Endothelial cell of umbilical vein (primary cell): Measurements from ENCODE around the gene KRTAP5-6. TPM values are rescaled to one million over a fixed set of nuclear protein-coding genes. Genes with fewer than 3 reads are reported as not detected.
"Not testable (repeated sequence)": the region's sequence is repeated elsewhere in the genome, so short reads cannot be mapped to it uniquely, and the experiment has no call there.

ENCODE experiments used
- BruUV-seq: library from RNA; stranded (reverse); fragments of 400-500 nt; replicated peaks from 2 replicates; lab custom pipeline; 2021; lab: Mats Ljungman, UMichigan
- CTCF ChIA-PET: fragments of 300-600, 350-600 bp; sonication (Branson Sonifier 250); formaldehyde crosslinking; loops from one replicate; lab custom pipeline; 2021; ENCODE audit warnings: antibody characterized with exemption, inconsistent platforms; lab: Charles Lee
- POLR2A ChIA-PET: fragments of 300-600, 350-600 bp; sonication (Branson Sonifier 250); formaldehyde crosslinking; loops from one replicate; lab custom pipeline; 2021; ENCODE audit warnings: antibody characterized with exemption, inconsistent platforms; lab: Charles Lee
- DNase-seq: peaks from one replicate; pipeline ENCODE4 v3.0.0-alpha.2; 2011; ENCODE audit warnings: low read depth, low spot score
- FAIRE-seq: peaks from 2 replicates; lab custom pipeline; 2011; peaks lifted over from hg19 to GRCh38; lab: Jason Lieb, UNC
- H2AFZ ChIP-seq: 2 replicates; pipeline ENCODE4 v1.6.0; 2012; ENCODE audit warnings: low read depth, low read length, control low read depth, inconsistent platforms
- H3K27ac ChIP-seq: 2 replicates; pipeline ENCODE4 v1.5.1; 2011; ENCODE audit warnings: low read depth, mild to moderate bottlenecking, control low read depth, low read length, moderate library complexity; ENCODE audit not compliant: insufficient read depth
- H3K27me3 ChIP-seq, 2 experiments: 2 replicates each; pipeline versions ENCODE4 v1.6.0 to v1.6.1; 2011; ENCODE audit warnings: low read length in 2 of 2, mixed read lengths in 1 of 2; ENCODE audit not compliant: control insufficient read depth in 2 of 2, insufficient read depth in 2 of 2
- H3K36me3 ChIP-seq, 2 experiments: 2 replicates in 1 of 2; 3 replicates in 1 of 2; pipeline ENCODE4 v1.5.1; 2011; ENCODE audit warnings: low read length in 2 of 2, mild to moderate bottlenecking in 1 of 2, moderate library complexity in 1 of 2; ENCODE audit not compliant: control insufficient read depth in 2 of 2, insufficient read depth in 2 of 2; ENCODE audit errors: extremely low read depth in 1 of 2
- H3K4me1 ChIP-seq: 3 replicates; pipeline ENCODE4 v1.5.1; 2011; ENCODE audit warnings: mild to moderate bottlenecking, low read length; ENCODE audit not compliant: control insufficient read depth, insufficient read depth; ENCODE audit errors: extremely low read depth
- H3K4me2 ChIP-seq: 2 replicates; pipeline ENCODE4 v1.6.1; 2011; ENCODE audit warnings: low read length, control low read depth, mixed read lengths; ENCODE audit not compliant: insufficient read depth
- H3K4me3 ChIP-seq, 3 experiments: fragments of 200-600 bp in 1 of 3; sonication (generic), shearing (Covaris generic) in 1 of 3; replicated peaks in 1 of 3; 2 replicates each; pipeline ENCODE4 v1.5.1; 2011 to 2016; ENCODE audit warnings: control low read depth in 3 of 3, low read length in 3 of 3, mild to moderate bottlenecking in 2 of 3, inconsistent platforms in 1 of 3, low read depth in 1 of 3, moderate library complexity in 1 of 3; ENCODE audit not compliant: insufficient read depth in 1 of 3
- H3K79me2 ChIP-seq: 2 replicates; pipeline ENCODE4 v1.6.0; 2012; ENCODE audit warnings: low read length, inconsistent platforms; ENCODE audit not compliant: control insufficient read depth, insufficient read depth
- H3K9ac ChIP-seq: replicated peaks from 2 replicates; pipeline ENCODE3; 2011; ENCODE audit warnings: low read length, control low read depth; ENCODE audit not compliant: insufficient read depth; ENCODE audit errors: extremely low read depth
- H3K9me1 ChIP-seq: replicated peaks from 3 replicates; pipeline ENCODE4 v1.6.0; 2011; ENCODE audit warnings: mild to moderate bottlenecking, low read length; ENCODE audit not compliant: control insufficient read depth, insufficient read depth; ENCODE audit errors: extremely low read depth
- H3K9me3 ChIP-seq: replicated peaks from 2 replicates; pipeline ENCODE4 v1.5.1; 2012; ENCODE audit warnings: low read length, inconsistent platforms; ENCODE audit not compliant: control insufficient read depth, insufficient read depth
- H4K20me1 ChIP-seq: replicated peaks from 2 replicates; pipeline ENCODE3; 2011; ENCODE audit warnings: mild to moderate bottlenecking, low read length; ENCODE audit not compliant: control insufficient read depth, insufficient read depth; ENCODE audit errors: extremely low read depth
- CTCF ChIP-seq, 2 donors: IDR thresholded peaks; 1 replicate in 1 of 2; 2 replicates in 1 of 2; pipeline ENCODE4 v1.5.1; 2011; ENCODE audit warnings: low read length in 2 of 2, mild to moderate bottlenecking in 2 of 2, moderate library complexity in 2 of 2, control low read depth in 1 of 2, inconsistent platforms in 1 of 2, low read depth in 1 of 2; ENCODE audit not compliant: insufficient read depth in 1 of 2; ENCODE audit errors: extremely low read depth in 1 of 2
- EZH2 ChIP-seq: IDR thresholded peaks from 2 replicates; pipeline ENCODE4 v1.6.1; 2012; ENCODE audit warnings: borderline replicate concordance, low read depth, mild to moderate bottlenecking, moderate library complexity, low read length, inconsistent platforms; ENCODE audit not compliant: severe bottlenecking
- FOS ChIP-seq: IDR thresholded peaks from 2 replicates; pipeline ENCODE4 v1.6.1; 2011; ENCODE audit warnings: mild to moderate bottlenecking, low read length, moderate library complexity, borderline replicate concordance; ENCODE audit not compliant: insufficient read depth
- GATA2 ChIP-seq: IDR thresholded peaks from 2 replicates; pipeline ENCODE4 v1.7.0; 2011; ENCODE audit warnings: low read depth, mild to moderate bottlenecking, moderate library complexity, mixed read lengths, low read length; ENCODE audit not compliant: insufficient read length, insufficient read depth
- JUN ChIP-seq: IDR thresholded peaks from 2 replicates; pipeline ENCODE4 v1.6.1; 2011; ENCODE audit warnings: borderline replicate concordance, low read depth; ENCODE audit not compliant: insufficient read length, insufficient read depth
- MAX ChIP-seq: IDR thresholded peaks from 2 replicates; pipeline ENCODE4 v1.6.1; 2011; ENCODE audit not compliant: insufficient read depth, insufficient read length
- MYC ChIP-seq: IDR thresholded peaks from one replicate; pipeline ENCODE4 v1.6.1; 2011; ENCODE audit warnings: mild to moderate bottlenecking, low read depth, low read length
- POLR2A ChIP-seq: IDR thresholded peaks from 2 replicates; pipeline ENCODE4 v1.6.1; 2012; ENCODE audit warnings: low read depth, mild to moderate bottlenecking, control low read depth, low read length
- POLR2AphosphoS5 ChIP-seq: IDR thresholded peaks from 2 replicates; pipeline ENCODE4 v1.6.1; 2012; ENCODE audit warnings: low read depth, mild to moderate bottlenecking, control low read depth, low read length, moderate library complexity; ENCODE audit not compliant: insufficient read depth
- dilution Hi-C: fragments of 300-500 bp; cut with MboI; formaldehyde crosslinking; loops from one replicate; pipeline ENCODE4 v1.15.0; 2019; ENCODE audit warnings: low sequenced_read_pairs; ENCODE audit not compliant: extremely low pct_ligation_motif_present
- intact Hi-C: fragments of 100-400 bp; cut with micrococcal nuclease; formaldehyde crosslinking; loops from one replicate; pipeline ENCODE4 v1.10.0; 2022
- polyA plus RNA-seq, 4 experiments: library from polyadenylated mRNA; depleted of rRNA in 3 of 4; stranded (reverse) in 3 of 4; unstranded in 1 of 4; fragments of >200 nt; gene quantifications; 2 replicates each; pipeline versions ENCODE4 v1.2.1 to v1.2.3, GENCODE V29; 2011 to 2012; ENCODE audit warnings: missing spikeins in 1 of 4
- total RNA-seq: library from RNA; stranded (reverse); gene quantifications from 2 replicates; pipeline ENCODE4 v1.2.3, GENCODE V29; 2021

Gene KRTAP5-6
- total and polyA plus RNA-seq, 2 donors (not counting 3 experiments of a cell fraction or from before 2014, with no cell fraction given) = not detected

DNA sequence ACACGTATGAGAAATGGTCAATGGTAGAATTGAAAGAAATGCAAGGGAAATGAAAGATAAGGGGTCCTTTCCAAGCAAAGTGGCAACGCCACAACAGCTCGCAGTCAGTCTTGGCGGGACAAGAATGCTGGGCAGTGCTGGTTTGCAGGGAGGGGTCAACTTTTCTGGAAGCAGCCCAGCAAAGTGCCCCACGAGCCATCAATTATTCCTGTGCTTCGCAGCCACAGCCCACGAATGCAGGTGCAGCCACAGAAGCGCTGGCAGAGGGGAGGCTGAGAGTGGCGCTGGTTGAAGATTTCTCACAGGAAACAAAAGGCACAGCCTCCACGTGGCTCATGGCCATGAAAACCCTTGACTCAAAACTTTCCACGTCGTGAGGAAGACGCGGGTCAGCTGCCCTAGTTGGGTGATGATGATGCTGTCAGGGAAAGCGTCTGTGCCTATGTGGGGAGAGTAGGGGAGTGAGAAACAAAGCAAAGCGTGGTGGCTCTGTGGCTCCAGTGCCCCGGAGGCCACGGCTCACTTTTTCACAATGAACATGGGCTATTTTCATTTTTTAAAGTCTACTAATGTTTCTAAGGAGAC, 34.2 kb upstream of the KRTAP5-6 start:
- H2AFZ ChIP-seq, H3K4me2 ChIP-seq, H3K9me1 ChIP-seq, H3K9ac ChIP-seq, H3K36me3 ChIP-seq, H3K4me1 ChIP-seq, POLR2A ChIA-PET, FAIRE-seq, dilution Hi-C loops, DNase-seq, H3K27ac ChIP-seq, CTCF ChIA-PET, H3K79me2 ChIP-seq, H3K27me3 ChIP-seq, H3K9me3 ChIP-seq, H4K20me1 ChIP-seq, H3K4me3 ChIP-seq, BruUV-seq, intact Hi-C loops: not testable (repeated sequence)

- no peak overlapping the region for H3K4me3 ChIP-seq
- no peaks in the 10 kb centered on the region for H3K9me3 ChIP-seq
- TF ChIP-seq FOS (no peak), CTCF (IDR thresholded peaks at IDR 0.05; ENCODE audit: extremely low read depth in 1 of 2, insufficient read depth in 1 of 2, low read depth in 1 of 2, low read length in 2 of 2) (no peak), MAX (no peak), POLR2A (no peak), MYC (no peak), EZH2 (no peak), POLR2AphosphoS5 (no peak), JUN (no peak), GATA2 (no peak)
- no TSS peak for BruUV-seq
- no peak overlapping the region for H3K9ac ChIP-seq
- intact Hi-C loops = no loop called here
- FAIRE-seq = no peak
- dilution Hi-C loops = no loop called here
- no peaks in the 10 kb centered on the region for H3K36me3 ChIP-seq
- peaks cover 0 to 3% of the 10 kb centered on the region in 2 experiments for H3K27me3 ChIP-seq
- no peak overlapping the region for H2AFZ ChIP-seq
- no peaks in the 10 kb centered on the region for H3K79me2 ChIP-seq
- H3K4me1 ChIP-seq = no peaks in the 10 kb centered on the region
- H3K4me2 ChIP-seq = no peak overlapping the region
- POLR2A ChIA-PET = no interaction called here
- no peak overlapping the region for H3K27ac ChIP-seq
- no peaks in the 10 kb centered on the region for H4K20me1 ChIP-seq
- CTCF ChIA-PET = no interaction called here
- no peak for DNase-seq
- no peaks in the 10 kb centered on the region for H3K9me1 ChIP-seq
Measured at GRCh38 chr11:1665313-1665712, 31.7 kb upstream of the KRTAP5-6 start.
